OCI-LY1 (cell line): ENCODE results near the gene UTP11.

Experiments
- CTCF ChIP-seq: fragments of 200-600 bp; sonication (generic), shearing (Covaris generic); IDR thresholded peaks from 2 replicates; pipeline ENCODE4 v1.5.1; 2017; ENCODE audit warnings: mild to moderate bottlenecking, antibody characterized with exemption, low read length, moderate library complexity, mixed read lengths
- EZH2 ChIP-seq: fragments of 200-600 bp; sonication (generic), shearing (Covaris generic); IDR thresholded peaks from 2 replicates; pipeline ENCODE4 v1.8.0; 2017; ENCODE audit warnings: borderline replicate concordance, mixed run types, mild to moderate bottlenecking, antibody characterized with exemption, low read length, moderate library complexity, mixed read lengths

- TF ChIP-seq CTCF (no peak), EZH2 (no peak)
Observed at GRCh38 chr1:37965301-37965700, 47.2 kb upstream of the UTP11 start.
